Activated CD4-positive, alpha-beta memory T cell treated with anti-CD3 and anti-CD28 coated beads, Interleukin-2, amount 10 ng/mL, durations not matched to agents 7 days and 5 days (primary cell): ENCODE results near the gene ZNF512. TPM values are rescaled to one million over a fixed set of nuclear protein-coding genes. Genes with fewer than 3 reads are reported as not detected.
"Not testable (repeated sequence)": the region's sequence is repeated elsewhere in the genome, so short reads cannot be mapped to it uniquely, and the experiment has no call there.

Experiments
- CTCF ChIA-PET: fragments of 350-600 bp; sonication (Branson Sonifier 250); formaldehyde crosslinking; loops from one replicate; lab custom pipeline; 2021; ENCODE audit warnings: antibody characterized with exemption, inconsistent platforms; lab: Charles Lee
- POLR2A ChIA-PET: fragments of 350-600 bp; sonication (Branson Sonifier 250); formaldehyde crosslinking; loops from one replicate; lab custom pipeline; 2021; ENCODE audit warnings: antibody characterized with exemption; lab: Charles Lee
- DNase-seq: peaks from one replicate; pipeline ENCODE4 v3.0.0-alpha.2; 2020
- H3K27ac Mint-ChIP-seq: one replicate; pipeline ENCODE4 v1.8.0; 2021; ENCODE audit warnings: mild to moderate bottlenecking, mixed read lengths
- H3K27me3 Mint-ChIP-seq: one replicate; pipeline ENCODE4 v1.8.0; 2021; ENCODE audit warnings: mixed read lengths
- H3K36me3 Mint-ChIP-seq: one replicate; pipeline ENCODE4 v1.8.0; 2021; ENCODE audit warnings: low read depth, mixed read lengths
- H3K4me1 Mint-ChIP-seq: one replicate; pipeline ENCODE4 v1.8.0; 2021; ENCODE audit warnings: mixed read lengths
- H3K4me3 Mint-ChIP-seq: one replicate; pipeline ENCODE4 v1.8.0; 2021; ENCODE audit warnings: mild to moderate bottlenecking, mixed read lengths
- H3K9me3 Mint-ChIP-seq: one replicate; pipeline ENCODE4 v1.8.0; 2021; ENCODE audit warnings: mixed read lengths
- total RNA-seq, 2 experiments: library from RNA; stranded (reverse); gene quantifications; one replicate each; pipeline ENCODE4 v1.2.3, GENCODE V29; 2021

The ZNF512 gene
- total RNA-seq, 2 experiments from 2014 or later, result 31.4 to 34.0 TPM

DNA sequence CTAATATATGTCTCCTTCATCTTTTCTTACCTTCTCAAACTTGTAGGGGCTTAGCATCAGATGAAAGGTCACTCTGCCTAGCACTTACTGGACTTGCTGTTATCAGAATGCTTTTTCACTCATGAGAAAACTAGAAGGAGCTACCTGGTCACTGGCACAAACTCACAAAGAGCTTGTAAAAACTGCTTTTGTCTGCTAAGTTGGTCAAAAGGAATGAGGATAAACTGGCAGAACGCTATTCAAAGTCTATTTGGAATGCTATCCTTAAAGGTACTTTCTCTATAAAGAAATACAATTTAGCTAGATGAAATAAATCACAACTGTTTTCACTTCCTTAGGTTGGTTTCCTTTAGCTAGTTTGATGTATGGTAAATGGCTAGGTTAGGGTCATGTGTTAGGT, 43.5 kb downstream of the ZNF512 start:
- H3K27me3 Mint-ChIP-seq, H3K27ac Mint-ChIP-seq, H3K4me3 Mint-ChIP-seq, H3K4me1 Mint-ChIP-seq, DNase-seq, H3K9me3 Mint-ChIP-seq: not testable (repeated sequence)
- H3K36me3 Mint-ChIP-seq, result peaks cover 38% of the 10 kb centered on the region
- ChIA-PET POLR2A (interaction anchor here (3.6 kb wide), 1 partner anchor 43 kb away, joined by 17 read pairs; the partner anchor contains the start of gene ZNF512), CTCF (interaction anchor here (0.6 kb wide), 2 partner anchors 196 to 396 kb away, joined by 3 read pairs; no protein-coding TSS in a partner anchor)

DNA sequence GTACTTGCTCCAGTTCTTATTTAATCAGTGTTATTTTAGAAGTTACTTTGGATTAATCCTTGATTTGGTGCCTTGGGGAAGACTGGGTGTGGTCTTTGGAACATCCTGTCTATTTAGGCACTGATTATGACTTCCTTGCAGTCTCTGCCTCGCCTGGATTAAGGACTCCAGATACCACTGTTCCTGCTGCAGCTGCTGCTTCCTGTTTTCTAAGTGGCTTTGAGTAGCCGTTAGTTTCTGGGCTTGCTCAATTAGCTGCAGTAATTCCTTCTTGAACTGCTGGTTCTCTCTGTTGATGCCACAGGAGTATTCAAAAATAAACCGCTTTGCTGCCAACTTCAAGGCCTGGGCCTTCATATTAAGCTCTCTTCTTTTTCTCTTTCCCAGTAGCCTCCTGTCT, 44.1 kb downstream of the ZNF512 start:
- ChIA-PET CTCF (interaction anchor here (0.6 to 1.8 kb wide), 2 partner anchors 257 to 397 kb away, joined by 3 to 4 read pairs; partner anchors contain the start of gene EIF2B4), POLR2A (interaction anchor here (3.6 kb wide), 1 partner anchor 44 kb away, joined by 17 read pairs; the partner anchor contains the start of gene ZNF512)
- peaks cover 38% of the 10 kb centered on the region for H3K36me3 Mint-ChIP-seq
- not testable (repeated sequence) for H3K27me3 Mint-ChIP-seq, H3K4me3 Mint-ChIP-seq, H3K9me3 Mint-ChIP-seq, DNase-seq
- peak overlapping the region; percentile 37 for H3K27ac Mint-ChIP-seq
- H3K4me1 Mint-ChIP-seq, result peaks cover 11% of the 10 kb centered on the region

DNA sequence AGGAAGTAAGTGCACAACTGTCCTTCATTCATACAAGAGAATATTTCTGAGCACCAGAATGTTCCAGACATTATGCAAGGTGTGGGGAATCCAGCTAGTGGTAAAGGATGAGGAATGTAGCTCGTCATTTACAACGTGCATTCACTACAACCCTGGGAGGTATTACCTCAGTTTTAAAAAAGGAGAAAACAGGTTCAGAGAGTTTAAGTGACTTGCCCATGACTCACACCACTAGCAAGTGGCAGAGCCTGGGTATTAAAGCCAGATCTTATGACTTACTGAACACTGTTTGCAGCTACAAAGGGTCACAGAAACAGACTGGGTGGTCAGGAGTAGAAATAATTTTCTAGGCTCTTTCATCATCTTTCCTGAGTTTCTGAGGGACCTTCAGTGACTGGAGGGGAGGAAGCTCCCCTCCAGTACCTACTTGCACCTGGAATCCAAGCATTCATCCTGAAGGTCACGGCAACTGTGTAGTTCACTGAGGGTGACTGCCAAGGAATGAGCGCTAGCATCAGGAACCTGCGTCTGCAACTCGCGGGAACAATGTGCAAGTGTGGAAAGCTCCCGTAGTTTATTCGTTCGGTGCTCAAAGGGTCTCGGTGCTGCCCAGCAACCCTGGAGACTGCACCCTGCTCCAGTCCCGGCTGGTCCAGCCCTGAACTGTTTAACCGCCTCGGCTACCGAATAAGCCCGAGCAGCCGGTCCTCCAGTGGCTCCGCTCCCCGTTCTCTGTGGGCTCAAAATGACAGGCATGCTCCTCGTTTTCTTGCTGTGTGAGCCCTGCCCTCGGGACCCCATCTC, 45.3 kb downstream of the ZNF512 start:
- no peaks in the 10 kb centered on the region for H3K9me3 Mint-ChIP-seq
- ChIA-PET POLR2A (interaction anchor here (0.5 to 3.6 kb wide), 16 partner anchors 11 to 257 kb away, joined by 3 to 37 read pairs (median 8); partner anchors contain the start of genes NRBP1, PPM1G, SLC4A1AP and SNX17), CTCF (interaction anchor here (0.6 to 2.5 kb wide), 9 partner anchors 11 to 259 kb away, joined by 3 to 9 read pairs (median 3); partner anchors contain the start of genes EIF2B4, SLC4A1AP and SUPT7L)
- H3K4me1 Mint-ChIP-seq, result peaks cover 16% of the 10 kb centered on the region
- no peak for DNase-seq
- H3K4me3 Mint-ChIP-seq, result no peak overlapping the region
- no peaks in the 10 kb centered on the region for H3K27me3 Mint-ChIP-seq
- H3K36me3 Mint-ChIP-seq, result peaks cover 36% of the 10 kb centered on the region
- H3K27ac Mint-ChIP-seq, result no peak overlapping the region

DNA sequence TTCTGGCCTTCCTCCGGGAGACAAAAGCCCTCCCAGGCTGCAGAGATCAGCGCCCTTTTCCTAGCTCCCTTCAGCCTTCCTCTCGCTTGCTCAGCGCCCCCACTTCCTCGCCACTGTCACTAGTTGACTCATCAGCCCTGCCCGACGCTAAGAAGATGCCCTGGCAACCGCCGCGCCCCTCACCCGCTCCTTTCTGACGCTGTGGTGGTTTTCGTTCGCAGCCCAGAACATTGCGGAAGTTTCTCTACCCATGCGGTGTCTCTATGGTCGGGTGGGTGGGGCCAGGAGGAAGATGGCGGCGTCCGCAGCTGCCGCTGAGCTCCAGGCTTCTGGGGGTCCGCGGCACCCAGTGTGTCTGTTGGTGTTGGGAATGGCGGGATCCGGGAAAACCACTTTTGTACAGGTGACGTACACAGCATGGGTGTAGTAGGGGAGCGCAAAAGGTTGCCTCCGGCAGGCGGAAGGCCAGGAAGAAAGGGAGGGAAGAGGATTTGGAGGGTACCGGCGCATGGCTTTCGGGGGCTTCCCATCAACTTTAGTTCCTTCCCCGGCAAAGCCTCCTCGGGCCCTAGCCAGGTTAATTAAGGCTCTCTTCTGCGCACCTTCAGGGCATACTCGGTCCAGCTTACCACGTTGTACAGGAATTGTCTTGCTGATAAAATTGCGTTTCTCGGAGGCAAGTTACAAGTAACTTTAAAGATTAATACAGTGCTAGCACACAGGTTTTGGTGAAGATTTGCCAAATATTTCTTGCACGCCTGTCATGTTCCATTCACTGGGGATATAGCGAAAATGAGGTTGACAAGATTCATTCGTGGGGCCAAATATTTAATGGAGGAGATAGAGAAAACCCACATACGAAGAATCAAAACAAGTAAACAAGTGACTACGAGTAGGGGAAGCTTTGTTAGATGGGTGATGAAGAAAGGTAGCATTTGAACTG, 46.2 kb downstream of the ZNF512 start, which contains the start of the genes CCDC121 and GPN1:
Gene CCDC121 (minus strand): TSS at position 246 of the 943 bp plus-strand sequence. CDS start 1,213 bp downstream, outside the sequence.
Gene GPN1 (plus strand): TSS at position 284 of the 943 bp plus-strand sequence. CDS start 9 bp downstream, at position 293.
- H3K4me3 Mint-ChIP-seq, result no peak within 1 kb of the TSS
- POLR2A ChIA-PET, result interaction anchor here (0.5 to 3.6 kb wide), 16 partner anchors 10 to 257 kb away, joined by 3 to 37 read pairs (median 8); partner anchors contain the start of genes NRBP1, PPM1G, SLC4A1AP and SNX17
- H3K4me1 Mint-ChIP-seq, result peaks cover 16% of the 10 kb centered on the region
- no peaks in the 10 kb centered on the region for H3K27me3 Mint-ChIP-seq
- no peak within 1 kb of the TSS for H3K27ac Mint-ChIP-seq
- CTCF ChIA-PET, result interaction anchor here (0.6 to 2.5 kb wide), 8 partner anchors 9 to 258 kb away, joined by 3 to 9 read pairs (median 3); partner anchors contain the start of genes SLC4A1AP and SUPT7L
- H3K36me3 Mint-ChIP-seq, result peaks cover 36% of the 10 kb centered on the region
- DNase-seq, result peak; percentile 98
- H3K9me3 Mint-ChIP-seq, result no peaks in the 10 kb centered on the region

DNA sequence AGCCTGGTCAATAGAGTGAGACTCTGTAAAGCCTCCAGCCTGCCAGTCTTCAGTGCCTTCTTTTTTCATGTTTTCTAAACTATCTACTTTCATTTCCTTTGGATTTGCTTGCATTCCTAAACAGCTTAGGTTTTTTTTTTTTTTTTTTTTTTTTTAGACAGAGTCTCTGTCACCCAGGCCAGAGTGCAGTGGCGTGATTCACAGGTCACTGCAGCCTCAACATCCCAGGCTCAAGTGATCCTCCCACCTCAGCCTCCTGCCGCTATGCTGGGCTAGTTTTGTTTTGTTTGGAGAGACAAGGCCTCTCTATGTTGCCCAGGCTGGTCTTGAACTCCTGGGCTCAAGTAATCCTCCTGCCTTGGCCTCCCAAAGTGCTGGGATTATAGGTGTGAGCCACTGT, 47.4 kb downstream of the ZNF512 start:
- H3K27ac Mint-ChIP-seq, result not testable (repeated sequence)
- POLR2A ChIA-PET, result interaction anchor here (0.5 kb wide), 1 partner anchor 52 kb away, joined by 4 read pairs; no protein-coding TSS in a partner anchor

DNA sequence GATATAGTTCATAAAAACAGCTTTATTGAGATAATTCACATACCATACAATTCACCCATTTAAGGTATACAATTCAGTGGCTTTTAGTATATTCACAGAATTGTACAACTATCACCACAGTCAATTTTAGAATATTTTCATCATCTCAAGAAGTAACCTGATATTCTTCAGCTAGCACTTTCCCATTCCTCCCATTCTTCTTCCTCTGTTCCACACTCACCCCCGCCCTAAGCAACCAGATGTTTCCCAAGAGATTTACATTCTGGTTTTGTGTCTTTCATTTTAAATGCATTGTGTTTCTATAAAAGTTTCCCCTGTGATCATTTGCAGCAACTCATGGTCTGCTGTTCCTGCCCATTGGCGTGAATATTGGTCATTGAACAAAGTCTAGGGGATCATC, 51.4 kb downstream of the ZNF512 start:
- CTCF ChIA-PET, result no interaction called here
- Mint-ChIP-seq H3K27me3 (no peaks in the 10 kb centered on the region), H3K27ac (no peak overlapping the region), H3K4me3 (no peak overlapping the region), H3K9me3 (no peaks in the 10 kb centered on the region), H3K36me3 (peaks cover 65% of the 10 kb centered on the region), H3K4me1 (peaks cover 44% of the 10 kb centered on the region)
- DNase-seq, result no peak
- POLR2A ChIA-PET, result no interaction called here

More for the DNA sequence above, 47.4 kb downstream of the ZNF512 start:
- DNase-seq, H3K4me3 Mint-ChIP-seq, H3K27me3 Mint-ChIP-seq, CTCF ChIA-PET, H3K9me3 Mint-ChIP-seq: not testable (repeated sequence)
- H3K36me3 Mint-ChIP-seq, result peaks cover 40% of the 10 kb centered on the region
- peaks cover 18% of the 10 kb centered on the region for H3K4me1 Mint-ChIP-seq

DNA sequence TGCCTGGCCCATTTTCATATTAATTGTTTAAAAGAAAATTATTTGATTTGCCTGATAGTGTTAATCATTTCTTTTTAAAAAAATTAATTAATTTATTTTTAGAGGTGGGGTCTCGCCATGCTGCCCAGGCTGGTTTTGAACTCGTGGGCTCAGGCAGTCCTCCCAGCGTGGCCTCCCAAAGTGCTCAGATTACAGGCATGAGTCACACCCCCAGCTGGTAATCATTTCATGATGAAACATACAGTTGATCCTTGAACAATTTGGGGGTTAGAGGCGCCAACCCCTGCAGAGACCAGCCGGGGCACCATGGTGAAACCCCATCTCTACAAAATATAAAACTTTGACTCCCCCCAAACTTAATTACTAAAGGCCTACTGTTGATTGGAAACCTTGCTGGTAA, 53.9 kb downstream of the ZNF512 start:
- POLR2A ChIA-PET, result no interaction called here
- peaks cover 38% of the 10 kb centered on the region for H3K4me1 Mint-ChIP-seq
- H3K9me3 Mint-ChIP-seq, result no peaks in the 10 kb centered on the region
- CTCF ChIA-PET, result no interaction called here
- H3K4me3 Mint-ChIP-seq, result no peak overlapping the region
- peaks cover 72% of the 10 kb centered on the region for H3K36me3 Mint-ChIP-seq
- DNase-seq, result no peak
- H3K27ac Mint-ChIP-seq, result no peak overlapping the region
- H3K27me3 Mint-ChIP-seq, result no peaks in the 10 kb centered on the region

DNA sequence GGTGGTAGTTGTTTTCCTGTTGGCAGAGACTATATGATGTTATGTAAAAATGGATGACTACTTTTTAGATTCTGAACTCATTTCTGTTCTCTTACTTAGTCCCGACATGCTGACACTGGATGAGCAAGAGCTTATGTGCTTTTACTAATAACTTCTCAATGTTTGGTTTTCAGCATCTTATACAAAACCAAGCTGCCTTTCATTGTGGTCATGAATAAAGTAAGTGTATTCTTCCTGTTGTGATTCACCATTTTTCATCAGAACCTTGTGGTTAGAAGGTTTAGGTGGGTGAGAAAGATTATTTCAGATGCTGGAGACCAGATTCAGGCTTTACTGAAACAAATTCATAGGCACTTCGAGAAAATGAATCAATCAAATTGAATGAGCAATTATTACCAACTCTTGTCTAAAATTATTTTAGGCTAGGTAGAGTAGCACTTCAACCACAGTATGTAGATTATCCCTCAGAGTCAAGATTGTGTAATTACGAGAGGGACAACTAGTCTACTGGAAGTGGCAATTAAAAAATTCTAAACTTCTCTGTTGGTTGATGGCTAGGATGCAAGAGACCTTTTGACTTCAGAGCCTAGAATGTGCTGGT, 55.3 kb downstream of the ZNF512 start:
- Mint-ChIP-seq H3K4me3 (peak overlapping the region; percentile 14), H3K36me3 (peaks cover 68% of the 10 kb centered on the region)

DNA sequence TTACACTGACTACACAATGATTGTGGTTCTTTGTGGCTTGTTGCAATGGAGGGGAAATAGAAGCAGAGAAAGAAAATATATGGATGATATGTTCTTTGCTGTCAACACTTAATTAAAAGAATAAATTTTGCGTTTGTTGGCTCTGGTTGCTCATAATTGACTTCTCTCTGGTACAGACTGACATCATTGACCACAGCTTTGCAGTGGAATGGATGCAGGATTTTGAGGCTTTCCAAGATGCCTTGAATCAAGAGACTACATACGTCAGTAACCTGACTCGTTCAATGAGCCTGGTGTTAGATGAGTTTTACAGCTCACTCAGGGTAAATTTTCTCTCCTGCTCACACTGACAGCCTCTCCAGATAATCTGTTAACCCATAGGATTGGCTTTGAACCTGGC, 55.9 kb downstream of the ZNF512 start:
- H3K36me3 Mint-ChIP-seq, result peaks cover 70% of the 10 kb centered on the region
- H3K4me1 Mint-ChIP-seq, result peaks cover 34% of the 10 kb centered on the region
- peak overlapping the region; percentile 87 for H3K27ac Mint-ChIP-seq
- ChIA-PET CTCF (interaction anchor here (0.9 to 2.0 kb wide), 3 partner anchors 9 to 45 kb away, joined by 3 to 9 read pairs (median 3); no protein-coding TSS in a partner anchor), POLR2A (interaction anchor here (0.6 to 2.4 kb wide), 13 partner anchors 8 to 209 kb away, joined by 3 to 37 read pairs (median 4); partner anchors contain the start of genes CCDC121, GPN1, SLC4A1AP and SUPT7L)
- H3K9me3 Mint-ChIP-seq, result no peaks in the 10 kb centered on the region
- no peaks in the 10 kb centered on the region for H3K27me3 Mint-ChIP-seq
- peak overlapping the region; percentile 14 for H3K4me3 Mint-ChIP-seq
- DNase-seq, result no peak

More for the DNA sequence above, 55.3 kb downstream of the ZNF512 start:
- POLR2A ChIA-PET, result interaction anchor here (0.9 to 2.4 kb wide), 10 partner anchors 9 to 210 kb away, joined by 3 to 37 read pairs (median 4); partner anchors contain the start of genes CCDC121, GPN1, NRBP1 and SLC4A1AP
- CTCF ChIA-PET, result interaction anchor here (0.6 to 2.0 kb wide), 4 partner anchors 9 to 46 kb away, joined by 3 to 9 read pairs (median 3); no protein-coding TSS in a partner anchor
- Mint-ChIP-seq H3K9me3 (no peaks in the 10 kb centered on the region), H3K4me1 (peaks cover 34% of the 10 kb centered on the region), H3K27ac (peak overlapping the region; percentile 87), H3K27me3 (no peaks in the 10 kb centered on the region)
- DNase-seq, result no peak

DNA sequence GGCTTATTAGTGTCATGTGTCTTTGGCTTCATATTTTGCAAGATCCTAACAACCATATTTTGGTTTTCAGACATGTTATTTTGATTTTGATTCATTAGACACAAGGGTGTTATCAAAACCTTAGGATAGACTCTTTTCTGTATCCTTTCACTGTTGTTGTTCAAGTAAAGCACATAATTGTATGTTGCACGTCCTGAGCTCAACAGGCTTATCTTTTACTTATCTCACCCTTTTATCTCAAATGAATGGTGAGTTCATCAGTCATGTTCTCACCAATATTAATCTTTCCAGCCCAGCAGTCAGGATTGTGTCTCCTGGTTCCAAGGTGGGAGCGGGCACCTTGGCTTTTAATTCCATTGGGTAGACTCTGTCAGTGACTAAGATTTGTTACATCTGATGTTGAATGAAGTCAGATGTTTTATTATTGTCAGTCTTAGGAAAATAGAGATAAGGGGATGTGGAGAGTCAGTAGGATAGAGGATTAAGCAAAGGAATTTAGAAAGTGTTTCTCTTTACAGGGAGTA, 57.9 kb downstream of the ZNF512 start:
- Mint-ChIP-seq H3K4me1 (peaks cover 29% of the 10 kb centered on the region), H3K36me3 (peaks cover 58% of the 10 kb centered on the region), H3K27ac (no peak overlapping the region), H3K9me3 (no peaks in the 10 kb centered on the region), H3K27me3 (no peaks in the 10 kb centered on the region), H3K4me3 (no peak overlapping the region)
- DNase-seq, result no peak
- CTCF ChIA-PET, result no interaction called here
- POLR2A ChIA-PET, result no interaction called here

DNA sequence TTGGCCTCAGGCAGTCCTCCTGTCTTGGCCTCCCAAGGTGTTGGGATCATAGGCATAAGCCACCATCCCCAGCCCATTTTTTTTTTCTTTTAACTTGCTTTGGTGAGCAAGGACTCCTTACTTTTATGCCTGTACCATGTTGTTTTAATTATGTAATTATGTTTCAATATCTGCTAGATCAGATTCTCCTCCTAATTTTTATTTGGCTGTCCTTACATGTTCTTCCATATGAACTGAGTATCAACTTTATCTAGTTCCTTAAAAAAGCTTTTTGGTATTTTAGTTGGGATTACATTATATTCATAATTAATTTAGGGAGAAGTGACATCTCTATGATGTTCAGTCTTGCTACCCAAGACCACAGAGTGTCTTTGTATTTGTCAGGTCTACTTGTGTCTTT, 62.4 kb downstream of the ZNF512 start:
- Mint-ChIP-seq H3K9me3 (no peaks in the 10 kb centered on the region), H3K27me3 (no peaks in the 10 kb centered on the region), H3K27ac (no peak overlapping the region), H3K36me3 (peaks cover 54% of the 10 kb centered on the region), H3K4me1 (no peaks in the 10 kb centered on the region), H3K4me3 (no peak overlapping the region)
- no peak for DNase-seq
- ChIA-PET CTCF (no interaction called here), POLR2A (no interaction called here)
